H1 (cell line): Measurements from ENCODE around the gene CDC37. TPM values are rescaled to one million over a fixed set of nuclear protein-coding genes. Genes with fewer than 3 reads are reported as not detected.

ENCODE experiments used
- ASH2L ChIP-seq: fragments of 200-600, 300-600 bp; sonication (generic); IDR thresholded peaks from one replicate; pipeline ENCODE4 v1.7.1; 2017; ENCODE audit warnings: low read length
- CBX5 ChIP-seq: fragments of 300-800, 300-1000 bp; sonication (generic); IDR thresholded peaks from 2 replicates; pipeline ENCODE4 v1.7.1; 2016; ENCODE audit warnings: antibody characterized with exemption, low read length, low read depth
- CTBP2 ChIP-seq: IDR thresholded peaks from 2 replicates; pipeline ENCODE4 v1.7.0; 2011; ENCODE audit warnings: borderline replicate concordance, mild to moderate bottlenecking, moderate library complexity, mixed read lengths, low read length; ENCODE audit not compliant: insufficient read depth, insufficient read length
- SUZ12 ChIP-seq: fragments of 200-600 bp; sonication (generic); IDR thresholded peaks from 2 replicates; pipeline ENCODE4 v1.6.1; 2012; ENCODE audit warnings: mild to moderate bottlenecking, inconsistent platforms, low read length, moderate library complexity, mixed read lengths
- polyA plus RNA-seq, 7 experiments: library from polyadenylated mRNA; depleted of rRNA in 3 of 7; stranded (reverse) in 5 of 7; unstranded in 2 of 7; fragments of >200 nt in 5 of 7; fragments of 200-250 nt in 2 of 7; gene quantifications; 1 replicate in 5 of 7; 2 replicates in 1 of 7; 4 replicates in 1 of 7; pipeline versions ENCODE4 v1.2.1 to v1.2.3, GENCODE V29; 2011 to 2013; ENCODE audit warnings: missing spikeins in 2 of 7, mixed read lengths in 2 of 7
- total RNA-seq: library from RNA; stranded (reverse); fragmentation: NEBNext Ultra II Directional; extraction: Animal tissue kit (Norgen Biotek cat#: 25700); gene quantifications from 2 replicates; pipeline ENCODE4 v1.2.1, GENCODE V29; 2021

The CDC37 gene
- total and polyA plus RNA-seq, 2 of the 8 experiments (the other 6 are each of a cell fraction or from before 2014, with no cell fraction given): 162 to 181 TPM

GRCh38 chr19:10395436-10395835 lies 7.9 kb downstream of the CDC37 start (continued):
- TF ChIP-seq CTBP2 (no peak), CBX5 (no peak), SUZ12 (no peak), ASH2L (no peak)
